ELF-1 (cell line): Measurements from ENCODE around the gene LYRM9.
"Not testable (repeated sequence)": the region's sequence is repeated elsewhere in the genome, so short reads cannot be mapped to it uniquely, and the experiment has no call there.

Source experiments
- DNase-seq: peaks from one replicate; pipeline ENCODE4 v3.0.0-alpha.2; 2016; ENCODE audit warnings: low read depth, low spot score

LYRM9 gene

DNA sequence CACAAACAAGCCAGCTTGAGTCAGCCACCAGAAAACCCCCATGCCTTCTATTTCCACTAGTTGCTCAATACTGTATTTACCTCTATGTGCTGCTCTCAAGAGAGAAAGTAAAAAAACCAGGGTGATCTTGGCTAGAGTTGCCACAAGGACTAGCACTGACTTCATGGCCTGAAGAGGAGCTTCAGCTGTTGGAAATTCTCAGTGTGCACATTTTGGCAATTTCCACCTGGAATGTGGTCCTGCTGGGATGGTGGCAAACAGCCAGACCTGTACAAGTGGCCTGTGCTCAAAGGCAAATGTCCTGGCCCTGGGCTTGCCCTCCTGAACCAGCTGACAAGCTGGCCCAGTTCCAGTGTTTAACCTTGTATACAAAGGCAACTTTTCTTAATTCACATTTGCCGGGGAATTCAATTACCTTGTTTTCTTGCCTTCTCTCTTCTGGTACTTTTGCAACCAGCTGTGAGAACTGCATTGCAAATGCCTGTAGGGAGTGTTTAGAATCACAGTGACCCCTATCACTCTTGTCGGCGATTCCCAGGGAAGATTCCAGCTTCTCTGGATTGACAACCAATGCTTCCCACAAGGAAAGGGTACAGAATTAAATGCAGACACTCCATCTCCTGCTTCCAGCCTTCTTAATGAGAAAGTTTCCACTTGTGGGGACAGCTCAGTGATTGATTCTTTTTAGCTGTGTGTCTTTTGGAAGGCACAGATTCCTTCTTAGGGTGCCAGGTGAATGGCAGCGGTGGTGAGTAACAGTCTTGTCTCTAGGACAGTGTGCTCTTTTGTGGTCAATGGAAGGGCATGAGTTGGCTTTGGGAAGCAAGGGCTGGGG lies 53.4 kb downstream of the LYRM9 start:
- DNase-seq: not testable (repeated sequence)

DNA sequence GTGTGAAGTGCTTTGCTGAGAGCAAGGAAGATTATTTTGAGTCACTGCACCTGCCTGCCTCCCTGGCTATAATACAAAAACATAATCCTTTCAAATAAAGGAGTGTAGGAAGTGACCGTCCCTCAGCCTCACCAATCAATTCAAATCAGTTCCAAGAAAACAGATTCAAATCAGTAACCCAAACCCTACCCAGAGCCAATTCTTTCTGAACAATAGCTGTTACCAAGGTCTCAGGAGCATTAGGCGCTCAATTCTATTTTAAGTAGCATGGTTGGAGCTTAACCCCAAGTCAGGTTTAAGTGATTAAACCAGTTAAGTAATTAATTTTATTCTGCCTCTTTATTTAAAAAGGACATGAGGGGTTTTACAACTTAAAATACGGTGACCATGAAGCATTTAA lies 54.6 kb downstream of the LYRM9 start:
- DNase-seq: not testable (repeated sequence)

DNA sequence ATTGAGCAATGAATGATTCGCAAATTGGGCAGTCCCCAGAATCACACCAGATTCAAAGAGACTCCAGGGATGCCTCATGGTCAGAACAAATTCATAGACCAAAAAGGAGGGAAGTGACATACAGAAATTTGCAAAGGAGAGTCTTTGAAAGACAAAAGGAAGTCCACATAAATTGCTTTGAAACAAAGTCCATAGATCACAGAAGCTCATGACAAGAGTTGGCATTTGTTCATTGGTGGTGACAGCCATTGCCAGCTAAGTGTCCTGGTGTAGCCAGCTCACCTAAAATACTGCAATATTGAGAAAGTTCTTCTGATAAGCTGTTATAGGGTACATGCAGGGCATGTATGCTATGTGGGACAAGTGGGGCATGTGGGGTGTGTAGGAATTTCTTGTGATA lies 55.4 kb downstream of the LYRM9 start:
- not testable (repeated sequence) for DNase-seq

DNA sequence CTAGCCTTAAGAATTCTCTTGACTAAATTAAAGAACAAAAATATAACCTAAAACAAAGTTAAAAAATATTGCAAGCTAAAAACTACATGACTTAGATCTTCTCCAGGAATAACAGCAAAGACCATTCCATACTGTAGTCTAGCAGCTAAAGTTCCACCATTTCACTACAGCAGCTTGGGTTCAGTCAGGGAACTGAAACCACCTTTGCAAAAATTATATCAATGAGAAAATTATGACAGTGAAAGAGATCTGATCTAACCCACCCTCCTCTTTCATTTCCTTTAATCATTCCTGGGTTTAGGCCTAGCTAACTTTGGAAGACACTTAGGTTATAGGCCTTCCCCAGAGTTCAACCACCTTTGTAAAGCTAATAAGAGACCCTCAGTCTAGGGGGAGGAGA lies 56.5 kb downstream of the LYRM9 start:
- DNase-seq: no peak

DNA sequence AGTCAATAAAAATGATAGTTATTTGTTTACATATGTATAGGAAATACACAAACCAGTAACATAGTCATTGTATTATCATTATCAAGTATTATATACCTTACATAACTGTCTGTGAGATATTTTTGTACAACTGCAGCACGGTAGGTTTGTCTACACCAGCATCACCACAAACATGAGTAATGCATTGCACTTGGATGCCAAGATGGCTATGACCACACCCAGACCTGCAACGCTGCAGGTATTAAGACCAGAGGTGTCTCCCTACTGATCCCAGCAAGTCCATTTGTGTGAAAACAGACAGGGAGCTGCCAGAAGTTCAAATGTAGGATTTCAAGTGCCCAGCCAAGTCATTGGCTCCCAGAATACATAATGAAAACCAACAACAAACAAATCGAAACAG lies 58.6 kb downstream of the LYRM9 start:
- no peak for DNase-seq

DNA sequence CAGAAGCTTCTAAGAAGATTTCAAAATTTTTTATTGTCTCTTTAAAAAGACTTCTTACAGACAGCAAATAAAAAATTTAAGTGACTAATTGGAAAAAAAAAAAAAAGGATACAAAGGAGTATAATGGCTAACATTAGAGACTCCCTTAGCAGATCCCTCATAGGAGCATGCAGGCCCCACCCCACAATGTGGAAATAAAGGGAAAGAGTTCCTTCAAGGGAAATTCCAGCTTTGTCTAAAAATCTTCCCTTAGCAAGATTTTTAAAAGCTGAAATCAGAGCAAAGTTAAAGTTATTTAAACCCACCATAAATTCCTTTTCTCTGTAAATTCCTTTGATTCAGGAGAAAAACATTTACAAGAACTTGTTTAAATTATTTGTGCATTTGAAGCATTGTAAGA lies 60.3 kb downstream of the LYRM9 start:
- no peak for DNase-seq

DNA sequence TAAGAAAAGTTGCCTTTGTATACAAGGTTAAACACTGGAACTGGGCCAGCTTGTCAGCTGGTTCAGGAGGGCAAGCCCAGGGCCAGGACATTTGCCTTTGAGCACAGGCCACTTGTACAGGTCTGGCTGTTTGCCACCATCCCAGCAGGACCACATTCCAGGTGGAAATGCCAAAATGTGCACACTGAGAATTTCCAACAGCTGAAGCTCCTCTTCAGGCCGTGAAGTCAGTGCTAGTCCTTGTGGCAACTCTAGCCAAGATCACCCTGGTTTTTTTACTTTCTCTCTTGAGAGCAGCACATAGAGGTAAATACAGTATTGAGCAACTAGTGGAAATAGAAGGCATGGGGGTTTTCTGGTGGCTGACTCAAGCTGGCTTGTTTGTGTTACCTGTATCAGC lies 63.3 kb downstream of the LYRM9 start:
- not testable (repeated sequence) for DNase-seq

DNA sequence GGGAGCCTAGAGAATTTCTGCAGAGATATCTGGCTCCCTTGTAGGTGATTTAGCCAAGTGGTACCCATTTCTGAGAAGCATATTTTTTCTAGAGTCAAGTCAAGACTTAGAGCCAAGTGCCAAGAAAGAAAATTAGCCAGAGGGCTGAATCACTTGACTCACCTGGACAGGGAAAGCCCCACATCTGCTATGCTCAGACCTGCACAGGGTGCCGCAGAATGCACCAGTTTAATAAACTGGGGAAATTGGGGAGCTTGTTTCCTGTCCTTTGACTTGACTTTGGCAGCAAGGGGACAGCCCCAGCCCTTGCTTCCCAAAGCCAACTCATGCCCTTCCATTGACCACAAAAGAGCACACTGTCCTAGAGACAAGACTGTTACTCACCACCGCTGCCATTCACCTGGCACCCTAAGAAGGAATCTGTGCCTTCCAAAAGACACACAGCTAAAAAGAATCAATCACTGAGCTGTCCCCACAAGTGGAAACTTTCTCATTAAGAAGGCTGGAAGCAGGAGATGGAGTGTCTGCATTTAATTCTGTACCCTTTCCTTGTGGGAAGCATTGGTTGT lies 63.9 kb downstream of the LYRM9 start:
- not testable (repeated sequence) for DNase-seq
